GM10266 (cell line): Measurements from ENCODE around the gene PCYT2.

Experiments used
- DNase-seq: peaks from one replicate; pipeline ENCODE4 v3.0.0; 2012; ENCODE audit errors: extremely low spot score
- TF ChIP-seq, protein P1 (sequence below): IDR thresholded peaks from 2 replicates; pipeline ENCODE4 v1.5.1; 2012; ENCODE audit warnings: mild to moderate bottlenecking, low read depth; ENCODE audit not compliant: control insufficient read depth, insufficient read depth; ENCODE audit errors: missing control alignments

Gene PCYT2

DNA sequence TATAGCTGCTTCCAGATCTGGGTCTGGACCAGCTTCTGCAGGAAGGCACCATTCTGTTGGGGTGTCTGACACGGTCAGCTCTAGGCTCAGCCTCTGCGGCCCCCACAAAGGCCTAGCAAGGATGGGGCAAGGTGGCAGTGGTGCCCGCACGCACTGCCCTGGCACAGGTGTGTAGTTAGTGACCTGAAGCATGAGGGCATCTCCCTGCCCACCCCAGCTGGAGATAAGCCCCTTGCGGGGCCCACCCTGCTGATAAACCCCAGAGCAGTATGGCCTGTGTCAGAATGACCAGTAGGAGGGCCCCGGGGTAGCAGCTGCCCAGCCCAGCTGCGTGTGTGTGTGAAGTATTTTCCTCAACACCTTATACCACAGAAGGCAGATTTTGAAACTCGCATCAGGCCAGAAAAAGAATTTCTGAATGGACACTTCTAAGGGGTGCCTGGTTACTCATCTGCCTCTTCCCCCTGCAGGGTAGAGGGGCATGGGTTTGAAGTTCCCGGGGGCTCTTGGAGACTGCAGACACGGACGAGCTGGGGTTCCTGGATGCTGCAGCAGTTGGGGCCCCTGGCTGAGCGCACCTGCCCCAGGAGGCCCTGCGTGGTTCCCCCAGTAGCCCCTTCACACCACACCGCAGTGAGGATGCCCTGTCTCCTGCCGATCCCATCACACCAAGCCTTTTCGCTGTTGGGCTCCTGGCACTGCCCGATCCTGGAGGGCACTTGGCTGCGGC lies 44.6 kb downstream of the PCYT2 start:
- TF ChIP-seq, protein P1, sequence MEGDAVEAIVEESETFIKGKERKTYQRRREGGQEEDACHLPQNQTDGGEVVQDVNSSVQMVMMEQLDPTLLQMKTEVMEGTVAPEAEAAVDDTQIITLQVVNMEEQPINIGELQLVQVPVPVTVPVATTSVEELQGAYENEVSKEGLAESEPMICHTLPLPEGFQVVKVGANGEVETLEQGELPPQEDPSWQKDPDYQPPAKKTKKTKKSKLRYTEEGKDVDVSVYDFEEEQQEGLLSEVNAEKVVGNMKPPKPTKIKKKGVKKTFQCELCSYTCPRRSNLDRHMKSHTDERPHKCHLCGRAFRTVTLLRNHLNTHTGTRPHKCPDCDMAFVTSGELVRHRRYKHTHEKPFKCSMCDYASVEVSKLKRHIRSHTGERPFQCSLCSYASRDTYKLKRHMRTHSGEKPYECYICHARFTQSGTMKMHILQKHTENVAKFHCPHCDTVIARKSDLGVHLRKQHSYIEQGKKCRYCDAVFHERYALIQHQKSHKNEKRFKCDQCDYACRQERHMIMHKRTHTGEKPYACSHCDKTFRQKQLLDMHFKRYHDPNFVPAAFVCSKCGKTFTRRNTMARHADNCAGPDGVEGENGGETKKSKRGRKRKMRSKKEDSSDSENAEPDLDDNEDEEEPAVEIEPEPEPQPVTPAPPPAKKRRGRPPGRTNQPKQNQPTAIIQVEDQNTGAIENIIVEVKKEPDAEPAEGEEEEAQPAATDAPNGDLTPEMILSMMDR, result no peak
- no peak for DNase-seq

DNA sequence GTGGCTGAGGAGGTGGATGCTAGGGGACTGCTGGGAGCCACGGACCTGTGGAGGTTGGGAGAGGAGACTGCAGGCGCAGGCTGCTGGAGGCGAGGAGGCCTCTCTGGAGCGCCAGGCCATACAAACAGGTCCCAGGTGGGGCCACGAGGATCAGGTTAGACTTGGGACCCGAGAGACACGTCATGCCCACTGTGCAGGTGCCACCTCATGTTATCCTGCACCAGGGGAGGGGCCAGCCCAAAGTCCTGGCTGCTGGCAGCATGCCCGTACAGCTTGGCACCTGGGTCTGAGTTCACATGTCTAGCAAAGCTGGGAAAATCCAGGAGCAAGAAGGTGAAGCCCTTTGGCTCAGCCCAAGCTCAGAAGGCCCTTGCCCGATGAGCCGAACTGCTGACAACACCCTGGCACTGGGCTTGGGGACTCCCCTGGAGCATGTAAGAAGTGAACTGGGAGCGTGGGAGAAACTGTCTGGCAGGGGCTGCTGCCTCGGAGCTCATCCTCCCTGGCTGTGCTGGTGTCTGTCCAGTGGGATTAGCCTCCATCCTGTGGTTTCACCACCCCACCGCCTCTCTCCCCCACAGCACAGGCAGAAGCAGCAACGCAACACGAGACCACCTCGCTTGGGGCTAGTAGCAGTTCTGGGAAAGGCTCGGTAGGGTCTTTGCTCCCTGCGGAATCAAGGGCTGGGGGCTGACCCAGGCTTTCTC lies 45.3 kb downstream of the PCYT2 start:
- TF ChIP-seq, protein P1, result no peak
- DNase-seq, result no peak

DNA sequence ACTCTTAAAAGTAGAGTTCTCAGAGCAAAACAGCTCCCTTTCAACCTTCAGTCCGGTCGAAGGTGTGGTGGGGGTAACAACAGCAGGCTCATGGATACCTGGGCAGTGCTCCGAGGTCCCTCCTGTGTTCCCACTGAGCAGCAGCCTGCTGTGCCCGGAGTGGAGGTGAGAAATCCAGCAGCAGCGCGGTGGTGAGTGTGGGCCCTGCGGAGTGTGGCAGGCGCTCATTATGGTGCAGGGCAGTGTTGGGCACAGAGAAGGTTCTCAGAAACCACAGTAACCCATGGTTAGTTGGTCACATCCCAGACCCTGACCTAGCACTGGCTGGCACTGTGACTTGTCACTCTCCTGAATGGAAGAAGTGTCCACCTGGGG lies 45.9 kb downstream of the PCYT2 start:
- TF ChIP-seq, protein P1, result no peak
- DNase-seq, result no peak

DNA sequence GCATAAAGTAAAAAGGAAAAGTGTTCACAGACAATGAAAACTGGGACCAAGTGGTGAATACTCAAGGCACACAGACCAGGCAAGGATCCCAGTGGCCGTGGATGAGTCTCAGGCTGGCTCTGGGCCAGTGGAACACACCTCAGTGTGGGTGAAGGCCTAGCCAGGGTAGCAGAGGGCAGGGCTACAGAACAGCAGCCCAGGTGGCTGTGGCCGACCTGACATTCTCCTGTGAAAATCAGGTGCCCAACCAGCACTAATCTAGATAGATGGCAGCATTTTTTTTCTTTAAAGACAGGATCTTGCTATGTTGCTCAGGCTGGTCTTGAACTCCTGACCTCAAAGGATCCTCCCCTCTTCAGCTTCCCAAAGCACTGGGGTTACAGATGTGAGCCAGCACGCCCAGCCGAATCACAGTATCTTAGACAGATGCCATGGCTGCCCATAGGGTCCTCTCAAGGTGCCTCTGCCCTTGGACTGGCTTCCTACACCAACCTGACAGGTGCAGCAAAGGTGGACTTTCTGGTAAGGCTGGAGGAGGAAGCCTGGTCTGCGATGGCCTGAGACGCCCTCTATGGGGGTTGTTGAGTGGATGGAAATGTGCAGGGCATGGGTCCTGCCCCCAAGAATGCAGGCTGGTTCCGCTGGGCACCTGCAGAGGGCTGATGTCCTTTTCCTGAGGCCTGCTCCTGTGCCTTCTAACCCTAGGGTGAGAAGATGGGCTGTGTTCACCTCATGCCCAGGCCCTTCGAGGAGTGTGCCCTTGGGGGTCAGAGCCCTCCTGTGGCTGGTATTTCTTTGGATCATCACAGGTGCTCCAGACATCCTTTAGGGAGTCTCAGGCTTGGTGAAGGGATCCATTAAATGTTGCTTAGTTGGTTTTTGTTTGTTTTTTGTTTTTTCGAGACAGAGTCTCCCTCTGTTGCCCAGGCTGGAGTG lies 47.1 kb downstream of the PCYT2 start:
- no peak for DNase-seq
- TF ChIP-seq, protein P1, result no peak

DNA sequence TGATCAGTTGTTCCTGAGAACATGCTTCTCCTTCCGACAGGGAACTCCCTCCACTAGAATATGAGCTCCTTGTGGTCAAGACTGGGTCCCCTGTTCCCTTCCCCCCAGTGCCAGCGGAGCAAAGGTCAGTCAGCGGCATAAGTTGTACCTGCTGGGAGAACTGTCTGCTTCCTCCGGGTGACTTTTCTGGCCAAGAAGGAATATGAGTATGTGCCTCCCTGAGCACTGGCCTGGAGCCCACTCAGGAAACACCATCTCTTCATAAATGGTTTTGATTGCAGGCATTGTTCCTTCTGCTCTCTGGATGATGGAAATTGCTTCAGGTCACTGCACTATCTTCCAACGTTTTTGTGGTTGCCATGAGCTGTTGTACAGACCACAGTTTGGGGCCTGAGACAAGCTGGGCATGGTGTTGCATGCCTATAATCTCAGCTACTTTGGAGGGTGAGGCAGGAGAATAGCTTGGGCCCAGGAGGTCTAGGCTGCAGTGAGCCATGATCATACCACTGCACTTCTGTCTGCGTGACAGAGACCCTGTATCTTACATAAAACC lies 48.0 kb downstream of the PCYT2 start:
- DNase-seq, result no peak
- TF ChIP-seq, protein P1, result no peak

DNA sequence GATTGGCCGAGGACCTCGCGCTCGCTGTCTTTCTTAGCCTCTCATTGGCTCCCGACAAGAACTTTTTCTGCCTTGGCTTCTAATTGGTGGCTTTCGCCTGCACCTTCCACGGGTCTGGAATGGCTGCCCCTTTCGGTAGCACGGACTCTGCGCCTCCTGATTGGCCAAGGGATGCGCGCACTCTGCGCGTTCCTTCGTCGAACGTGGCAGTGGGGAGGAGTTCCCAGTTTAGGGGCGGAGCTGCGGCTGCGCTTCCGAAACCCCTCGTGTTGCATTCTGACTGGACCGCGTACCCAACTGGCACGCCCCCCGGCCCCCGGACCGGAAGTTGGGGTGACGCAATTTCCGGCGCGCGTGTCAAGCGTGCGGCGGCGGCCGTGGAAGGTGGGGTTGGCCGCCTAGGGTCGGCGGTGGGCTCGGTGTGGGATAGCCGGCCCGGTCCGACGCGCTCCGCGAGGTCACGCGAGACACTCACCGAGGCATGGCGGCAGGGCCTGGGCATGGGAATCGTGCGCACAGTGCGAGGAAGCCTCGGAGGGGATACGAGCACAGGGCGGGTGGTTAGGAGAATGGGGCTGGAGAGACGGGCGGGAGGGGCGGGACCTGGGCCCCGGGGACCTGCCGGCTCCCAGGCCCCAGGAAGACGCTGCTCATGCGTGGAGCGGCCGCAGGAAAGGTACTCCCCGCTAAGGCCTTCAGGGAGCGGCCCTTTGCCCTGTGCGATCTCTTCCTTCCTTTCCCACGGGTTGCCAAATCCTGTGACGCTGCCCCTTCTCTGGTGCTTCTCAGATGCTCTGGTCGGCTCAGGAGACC lies 50.2 kb downstream of the PCYT2 start:
- DNase-seq, result peak; percentile 100
- TF ChIP-seq, protein P1, result no peak
